HT1080 (cell line): ENCODE data around the gene CPNE7. TPM values are rescaled to one million over a fixed set of nuclear protein-coding genes. Genes with fewer than 3 reads are reported as not detected.
A peak's percentile ranks its signal among the peaks of the same experiment; 100 is the strongest.
"Not testable (repeated sequence)": the region's sequence is repeated elsewhere in the genome, so short reads cannot be mapped to it uniquely, and the experiment has no call there.

Source experiments
- DNase-seq: peaks from one replicate; pipeline ENCODE4 v3.0.0-alpha.2; 2015; ENCODE audit warnings: low read depth
- total RNA-seq: library from RNA; depleted of rRNA; stranded (reverse); fragments of >200 nt; shearing (Covaris generic); gene quantifications from 2 replicates; pipeline ENCODE4 v1.2.3, GENCODE V29; 2014

Gene CPNE7
- total RNA-seq, 1 experiment from 2014 or later, result 0.87 TPM

DNA sequence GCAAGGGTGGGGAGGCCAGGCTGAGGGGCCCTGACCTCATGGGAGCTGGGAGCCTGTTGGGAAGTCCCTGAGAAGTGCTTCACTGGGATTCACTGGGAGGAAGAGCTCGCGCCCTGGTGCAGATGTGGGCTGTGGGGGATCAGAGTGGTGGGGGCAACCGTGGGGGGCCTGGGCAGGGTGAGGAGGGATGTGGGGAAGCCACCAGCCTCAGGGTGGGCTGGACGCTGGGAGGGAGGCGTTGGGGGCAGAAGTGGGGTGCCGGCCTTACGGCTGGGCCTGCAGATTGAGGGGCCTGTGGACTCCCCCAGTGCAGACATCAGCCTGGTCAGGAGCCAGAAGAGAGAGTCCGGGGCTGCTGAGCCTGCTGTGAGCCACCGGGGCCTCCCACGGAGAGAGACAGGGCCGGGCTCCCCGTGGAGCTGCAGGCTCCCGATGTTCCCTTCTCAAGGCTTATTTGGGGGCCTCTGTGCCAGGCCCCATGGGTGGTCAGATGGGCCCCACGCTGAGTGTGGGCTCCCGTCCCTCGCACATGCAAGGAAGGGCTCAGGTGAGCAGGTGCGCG, 45.7 kb downstream of the CPNE7 start:
- no peak for DNase-seq

DNA sequence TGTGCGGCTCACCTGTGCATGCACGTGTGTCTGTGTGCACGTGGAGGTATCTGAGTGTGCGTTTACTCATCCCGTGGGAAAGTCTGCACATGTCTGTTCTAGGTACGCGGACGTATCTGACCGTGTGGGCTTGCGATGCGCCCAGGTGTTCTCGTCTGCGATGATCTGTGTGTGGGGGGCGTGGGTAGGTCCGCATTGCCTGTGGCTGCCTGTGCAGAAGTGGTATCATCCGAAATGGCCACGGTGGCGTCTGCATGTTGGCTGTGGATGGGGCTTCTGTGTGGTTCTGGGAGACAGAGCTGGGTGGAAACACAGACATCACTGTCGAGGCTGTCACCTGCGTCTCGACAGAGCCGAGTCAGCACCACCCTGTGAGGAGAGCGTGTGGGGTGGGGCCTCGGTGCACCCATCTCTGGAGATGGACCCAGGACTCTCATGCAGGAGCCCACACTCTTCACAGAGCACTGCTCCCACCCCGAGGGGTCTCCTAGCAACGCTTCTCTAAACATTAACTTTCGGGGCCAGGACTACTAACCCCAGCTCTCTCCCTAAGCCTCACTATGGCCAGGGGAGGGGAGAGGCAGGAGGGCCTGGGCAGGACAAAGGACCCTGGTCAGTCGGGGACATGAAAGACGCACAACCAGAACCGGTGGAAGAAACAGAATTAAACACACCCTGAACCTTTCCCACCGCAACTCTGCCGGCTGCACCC, 46.3 kb downstream of the CPNE7 start:
- no peak for DNase-seq

DNA sequence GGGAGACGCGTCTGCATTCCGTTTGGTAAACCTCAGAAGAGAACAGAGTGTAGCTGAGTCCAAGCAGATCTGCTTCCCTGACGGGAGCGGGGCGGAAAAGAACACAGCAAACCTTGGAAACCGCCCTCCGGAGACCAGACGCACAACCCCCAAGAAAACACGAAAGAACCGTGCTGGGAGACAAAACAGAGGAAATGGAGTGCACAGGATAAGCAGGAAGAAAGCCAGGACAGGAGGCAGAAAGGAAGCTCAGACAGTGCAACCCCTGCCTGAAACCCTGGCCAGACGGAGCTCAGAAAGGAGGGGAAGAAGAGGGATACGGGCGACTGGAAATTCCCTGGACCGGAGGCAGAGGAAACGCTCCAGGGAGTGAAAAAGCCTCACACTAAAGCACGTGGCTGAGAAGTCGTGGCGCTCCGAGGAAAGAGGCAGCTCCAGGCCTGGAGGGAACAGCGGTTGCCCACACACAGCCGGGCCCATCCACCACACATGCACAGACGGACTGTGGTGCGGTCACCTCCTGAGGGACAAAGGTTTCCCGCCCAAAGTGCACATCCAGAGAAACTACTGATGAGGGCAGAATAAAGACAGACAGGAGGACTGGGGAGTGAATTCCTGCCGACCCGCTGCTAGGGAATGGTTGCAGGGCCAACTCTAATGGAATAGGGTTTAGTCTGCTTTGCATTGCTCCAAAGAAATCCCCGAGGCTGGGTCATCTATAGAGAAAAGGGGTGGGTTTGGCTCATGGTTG, 48.1 kb downstream of the CPNE7 start:
- no peak for DNase-seq

DNA sequence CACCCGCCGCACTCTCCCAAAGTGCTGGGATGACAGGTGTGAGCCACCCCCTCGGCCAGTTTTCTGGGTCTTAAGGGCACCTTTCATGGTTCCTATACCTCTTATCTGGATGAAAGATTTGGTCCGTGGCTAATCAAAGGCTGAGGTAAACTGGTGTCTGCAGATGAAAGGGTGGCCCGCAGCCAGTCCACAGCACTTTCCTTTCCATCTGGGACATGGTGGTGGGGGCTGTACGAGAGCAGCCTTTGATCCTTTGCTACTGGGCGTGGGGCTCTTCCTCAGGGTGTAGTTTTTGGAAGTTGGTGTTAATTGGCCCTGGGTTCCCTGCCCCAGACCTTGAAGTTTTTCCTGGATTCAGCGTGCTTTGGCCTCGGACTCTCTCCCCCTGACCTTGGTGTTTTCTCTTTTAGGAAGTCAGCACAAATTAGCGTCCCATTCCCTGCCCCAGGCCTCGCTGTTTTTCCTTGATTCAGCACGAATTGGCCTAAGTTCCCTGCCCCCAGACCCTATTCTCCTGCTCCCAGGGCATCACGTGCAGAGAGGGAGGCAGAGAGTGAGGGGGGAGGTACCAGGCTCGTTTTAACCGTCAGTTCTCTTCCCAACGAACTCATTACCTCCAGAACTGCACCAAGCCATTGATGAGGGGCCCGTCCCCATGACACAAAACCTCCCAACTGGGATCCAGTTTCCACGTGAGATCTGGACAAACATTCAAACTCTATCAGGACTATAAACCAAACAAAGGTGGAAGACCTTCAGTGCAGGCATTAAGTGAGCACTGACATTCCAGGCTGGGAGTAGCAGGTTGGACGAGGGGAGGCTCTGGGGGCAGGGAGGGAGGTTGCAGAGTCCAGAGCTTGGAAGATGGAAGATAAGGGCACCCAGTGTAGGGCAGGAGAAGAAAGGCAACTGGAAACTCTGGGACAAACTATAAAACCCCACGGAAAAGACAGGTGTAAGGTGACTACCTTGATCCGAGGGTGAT, 49.5 kb downstream of the CPNE7 start:
- no peak for DNase-seq

DNA sequence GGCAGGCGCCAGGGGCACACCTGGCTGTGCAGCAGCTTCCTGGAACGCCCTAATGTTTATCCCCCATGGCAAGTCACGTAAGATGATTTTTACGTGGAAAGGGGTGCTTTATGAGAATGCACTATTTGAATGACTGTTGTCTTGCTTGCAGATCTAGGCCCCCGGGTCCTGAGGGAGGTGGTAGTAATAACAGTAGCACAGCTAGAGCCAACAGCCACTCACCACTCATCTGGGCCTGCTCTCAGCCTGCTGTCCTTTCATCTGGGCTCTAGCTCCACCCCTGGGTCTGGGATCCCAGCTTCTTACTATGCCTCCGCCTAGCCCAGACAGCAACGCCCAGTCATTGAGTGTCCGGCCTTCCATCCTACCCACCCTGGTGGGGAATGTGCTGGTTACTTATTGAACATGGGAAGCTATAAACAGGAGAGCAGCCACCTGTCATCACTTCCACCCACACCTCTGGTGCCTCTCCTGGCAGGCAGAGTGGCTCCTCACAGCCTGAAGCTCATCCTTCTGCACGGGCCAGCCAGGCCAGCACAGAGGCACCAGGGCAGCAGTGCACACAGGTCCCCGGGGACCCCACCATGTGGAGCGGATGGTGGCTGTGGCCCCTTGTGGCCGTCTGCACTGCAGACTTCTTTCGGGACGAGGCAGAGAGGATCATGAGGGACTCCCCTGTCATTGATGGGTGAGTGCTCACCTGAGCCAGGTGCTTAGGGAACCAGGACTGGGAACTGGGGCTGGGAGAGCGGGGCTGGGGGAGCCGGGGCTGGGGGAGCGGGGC, 54.5 kb downstream of the CPNE7 start:
- no peak for DNase-seq

DNA sequence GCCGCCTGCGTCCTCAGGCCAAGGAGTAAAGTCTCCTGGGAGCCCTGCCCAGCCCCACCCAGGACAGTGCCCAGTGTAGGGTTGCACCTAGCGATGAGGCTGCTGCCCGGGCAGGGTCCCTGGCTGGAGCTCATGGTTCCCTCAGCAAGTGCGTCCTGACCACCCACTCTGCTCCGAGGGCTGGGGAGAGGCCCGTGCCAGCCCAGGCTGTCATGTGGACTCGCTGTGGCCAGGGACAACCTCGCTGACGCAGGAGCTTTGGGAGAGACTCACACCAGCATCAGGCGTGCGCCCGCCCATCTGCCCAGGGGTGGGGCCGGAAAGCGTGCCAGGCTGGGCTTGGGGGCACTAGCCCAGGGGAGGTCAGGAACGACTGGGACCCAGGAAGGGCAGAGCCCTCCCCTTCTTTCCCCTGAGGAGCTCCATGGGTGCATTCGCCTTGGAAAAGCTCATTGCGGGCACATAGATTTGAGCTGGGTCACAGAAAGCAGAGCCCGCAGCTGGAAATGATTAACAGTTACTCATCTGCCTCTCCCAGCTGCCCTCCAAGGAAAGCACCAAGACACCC, 57.6 kb downstream of the CPNE7 start:
- DNase-seq, result peak; percentile 91

DNA sequence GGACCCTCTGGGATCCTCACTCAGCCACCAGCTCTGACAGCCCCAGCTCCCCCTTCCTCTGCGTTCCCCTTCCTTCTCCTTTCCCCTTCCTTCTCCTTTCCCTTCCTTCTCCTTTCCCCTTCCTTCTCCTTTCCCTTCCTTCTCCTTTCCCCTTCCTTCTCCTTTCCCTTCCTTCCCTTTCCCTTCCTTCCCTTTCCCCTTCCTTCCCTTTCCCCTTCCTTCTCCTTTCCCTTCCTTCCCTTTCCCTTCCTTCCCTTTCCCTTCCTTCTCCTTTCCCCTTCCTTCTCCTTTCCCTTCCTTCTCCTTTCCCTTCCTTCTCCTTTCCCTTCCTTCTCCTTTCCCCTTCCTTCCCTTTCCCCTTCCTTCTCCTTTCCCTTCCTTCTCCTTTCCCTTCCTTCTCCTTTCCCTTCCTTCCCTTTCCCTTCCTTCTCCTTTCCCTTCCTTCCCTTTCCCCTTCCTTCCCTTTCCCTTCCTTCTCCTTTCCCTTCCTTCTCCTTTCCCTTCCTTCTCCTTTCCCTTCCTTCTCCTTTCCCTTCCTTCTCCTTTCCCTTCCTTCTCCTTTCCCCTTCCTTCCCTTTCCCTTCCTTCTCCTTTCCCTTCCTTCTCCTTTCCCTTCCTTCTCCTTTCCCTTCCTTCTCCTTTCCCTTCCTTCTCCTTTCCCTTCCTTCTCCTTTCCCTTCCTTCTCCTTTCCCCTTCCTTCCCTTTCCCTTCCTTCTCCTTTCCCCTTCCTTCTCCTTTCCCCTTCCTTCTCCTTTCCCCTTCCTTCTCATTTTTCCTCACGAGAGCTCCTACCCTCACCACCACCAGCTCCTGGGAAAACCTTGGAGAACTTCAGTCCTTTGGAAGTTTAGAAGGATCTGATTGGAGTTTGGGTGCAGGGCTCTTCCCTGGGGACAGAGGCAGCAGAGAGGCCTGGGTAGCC, 59.2 kb downstream of the CPNE7 start:
- not testable (repeated sequence) for DNase-seq

DNA sequence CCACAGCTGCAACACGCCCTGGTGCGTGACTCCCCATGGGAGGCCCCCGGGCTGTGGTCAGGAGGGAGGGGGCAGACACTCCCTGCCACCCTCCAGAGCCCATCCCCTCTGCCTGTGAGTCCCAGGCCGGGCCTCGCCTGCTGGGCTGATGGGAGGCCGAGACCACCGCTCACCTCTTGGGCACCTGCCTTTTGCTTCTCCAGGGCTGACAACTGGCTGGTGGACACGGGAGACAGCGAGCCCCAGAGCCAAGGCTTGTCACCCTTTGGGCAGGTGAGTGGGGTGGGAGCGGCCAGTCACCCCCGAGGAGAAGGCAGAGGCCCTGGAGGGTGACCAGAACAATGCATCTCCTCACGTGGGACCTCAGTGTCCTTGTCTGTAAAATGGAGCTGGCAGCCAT, 61.1 kb downstream of the CPNE7 start:
- DNase-seq, result no peak

DNA sequence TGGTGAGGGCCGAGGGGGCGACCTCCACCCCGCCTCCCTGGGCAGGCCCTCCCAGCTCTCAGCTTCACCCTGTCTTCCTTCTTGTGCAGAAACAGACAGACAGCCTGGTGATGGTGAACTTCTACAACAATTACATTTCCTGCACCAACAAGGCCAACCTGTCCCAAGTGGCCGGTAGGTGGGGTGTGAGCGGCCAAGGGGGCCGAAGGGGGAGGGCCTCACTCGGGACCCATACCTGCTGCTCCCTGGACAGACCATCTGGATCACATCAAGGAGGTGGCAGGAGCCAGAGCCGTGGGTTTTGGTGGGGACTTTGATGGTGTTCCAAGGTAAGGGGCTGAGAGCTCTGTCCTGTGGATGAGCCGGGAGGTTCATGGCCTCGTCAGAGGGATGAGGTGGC, 61.8 kb downstream of the CPNE7 start:
- no peak for DNase-seq

DNA sequence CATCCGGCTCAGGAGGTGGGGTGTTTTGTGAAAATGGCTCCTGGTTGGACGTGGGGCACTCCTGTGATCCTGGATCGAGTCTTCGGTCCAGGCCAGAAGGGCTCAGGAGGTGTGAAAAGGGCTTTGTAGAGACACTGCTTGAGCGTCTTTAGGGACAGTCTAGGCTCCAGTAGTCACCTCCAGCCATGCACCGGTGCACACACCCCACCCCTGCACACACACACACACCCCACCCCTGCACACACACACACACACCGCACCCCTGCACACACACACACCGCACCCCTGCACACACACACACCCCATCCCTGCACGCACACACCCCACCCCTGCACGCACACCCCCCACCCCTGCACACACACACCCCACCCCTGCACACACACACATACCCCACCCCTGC, 62.9 kb downstream of the CPNE7 start:
- no peak for DNase-seq

DNA sequence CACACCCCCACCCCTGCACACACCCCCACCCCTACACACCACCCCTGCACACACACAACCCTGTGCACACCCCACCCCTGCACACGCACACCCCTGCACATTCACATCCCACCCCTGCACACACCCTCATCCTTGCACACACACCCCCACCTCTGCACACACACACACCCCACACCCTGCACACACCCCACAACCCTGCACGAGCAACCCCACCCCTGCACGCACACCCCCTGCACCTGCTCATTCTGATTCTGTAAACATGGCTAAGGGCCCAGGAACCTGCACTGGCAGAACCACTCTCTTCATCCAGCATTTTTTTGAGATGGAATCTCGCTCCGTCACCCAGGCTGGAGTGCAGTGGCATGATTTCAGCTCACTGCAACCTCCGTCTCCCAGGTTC, 63.8 kb downstream of the CPNE7 start:
- DNase-seq, result no peak

DNA sequence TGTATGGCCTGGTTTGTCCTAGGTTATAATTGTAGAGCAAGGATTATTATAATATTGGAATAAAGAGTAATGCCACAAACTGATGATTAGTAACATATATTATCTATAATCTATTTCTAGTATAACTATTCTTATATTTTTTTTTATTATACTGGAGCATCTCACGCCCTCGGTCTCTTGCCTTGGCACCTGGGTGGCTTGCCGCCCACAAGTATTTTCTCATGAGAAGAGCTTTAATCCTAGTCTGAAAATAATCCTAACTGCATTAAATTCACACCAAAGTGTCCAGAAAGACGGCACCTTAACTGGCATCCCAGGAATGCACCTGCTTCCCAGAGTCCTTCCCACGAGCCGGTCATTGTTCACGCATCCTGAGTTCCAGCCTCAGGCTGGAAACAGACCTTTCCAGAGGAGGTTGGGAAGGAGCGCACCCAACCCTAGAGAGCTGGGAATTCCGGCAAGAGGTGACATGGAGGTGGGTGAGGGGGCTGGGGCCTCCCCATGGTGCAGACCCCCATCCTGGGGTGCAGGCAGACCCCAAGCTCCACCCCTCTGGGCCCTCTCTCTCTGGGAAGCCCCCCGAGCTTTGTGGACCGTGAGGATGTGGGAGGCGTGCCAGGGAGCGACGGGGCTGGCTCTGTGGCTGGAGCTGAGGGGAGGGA, 66.0 kb downstream of the CPNE7 start:
- no peak for DNase-seq

DNA sequence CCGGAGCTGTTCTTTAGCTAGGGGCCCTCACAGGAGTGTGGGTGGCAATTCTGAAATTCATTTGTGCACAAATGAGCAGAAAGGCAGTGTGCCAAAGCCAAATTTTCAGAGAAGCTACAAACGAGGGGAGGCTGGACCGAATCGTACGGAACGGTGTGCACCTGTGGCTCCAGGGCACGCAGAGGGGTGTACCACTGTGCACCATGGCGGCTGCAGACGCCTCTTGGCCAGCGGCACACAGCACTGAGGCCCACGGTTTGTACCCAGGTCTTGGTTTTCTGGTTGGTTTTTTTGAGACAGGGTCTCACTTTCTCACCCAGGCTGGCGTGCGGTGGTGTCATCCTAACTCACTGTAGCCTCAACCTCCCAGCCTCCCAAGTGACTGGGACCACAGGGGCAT, 67.0 kb downstream of the CPNE7 start:
- DNase-seq, result no peak

DNA sequence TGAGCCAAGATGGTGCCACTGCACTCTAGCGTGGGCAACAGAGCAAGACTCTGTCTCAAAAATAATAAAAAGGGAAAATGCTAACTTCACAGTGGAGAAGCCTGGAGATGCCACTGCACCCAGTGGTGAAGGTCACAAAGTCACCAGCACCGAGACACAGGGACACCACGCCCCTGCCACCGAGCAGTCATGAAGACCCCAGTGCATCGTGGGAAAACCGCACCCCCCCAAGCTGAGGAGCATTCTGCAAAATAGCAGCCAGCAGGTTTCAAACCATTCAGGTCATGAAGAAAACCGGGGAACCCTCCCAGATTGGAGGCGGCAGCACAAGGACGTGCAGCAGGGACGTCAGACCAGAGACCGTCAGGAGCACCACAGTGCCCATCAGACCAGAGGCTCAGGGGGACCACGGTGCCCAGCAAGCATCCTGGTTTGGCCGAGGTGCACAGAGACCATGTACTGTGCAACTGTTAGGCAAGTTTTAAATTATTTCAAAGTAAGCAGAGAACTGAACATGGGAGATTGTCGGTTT, 68.3 kb downstream of the CPNE7 start:
- no peak for DNase-seq

DNA sequence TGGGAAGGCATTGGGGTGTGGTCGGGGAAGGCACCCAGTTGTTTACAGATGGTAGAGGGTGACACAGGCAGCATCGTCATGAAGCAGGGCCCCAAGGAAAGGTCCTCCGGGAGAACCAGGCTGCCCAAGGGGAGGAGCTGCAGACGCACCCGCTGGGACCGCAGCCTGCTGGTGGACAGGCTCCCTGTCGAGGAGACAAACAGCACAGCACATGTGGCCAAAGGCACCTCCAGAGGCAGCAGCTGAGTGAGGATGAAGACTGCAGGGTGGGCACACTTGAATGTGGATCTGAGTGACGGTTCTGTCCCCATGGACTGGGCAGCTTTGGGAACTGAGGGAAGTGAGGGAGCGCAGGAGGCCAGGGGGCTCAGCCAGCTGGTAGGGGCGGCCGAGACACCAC, 69.6 kb downstream of the CPNE7 start:
- no peak for DNase-seq

DNA sequence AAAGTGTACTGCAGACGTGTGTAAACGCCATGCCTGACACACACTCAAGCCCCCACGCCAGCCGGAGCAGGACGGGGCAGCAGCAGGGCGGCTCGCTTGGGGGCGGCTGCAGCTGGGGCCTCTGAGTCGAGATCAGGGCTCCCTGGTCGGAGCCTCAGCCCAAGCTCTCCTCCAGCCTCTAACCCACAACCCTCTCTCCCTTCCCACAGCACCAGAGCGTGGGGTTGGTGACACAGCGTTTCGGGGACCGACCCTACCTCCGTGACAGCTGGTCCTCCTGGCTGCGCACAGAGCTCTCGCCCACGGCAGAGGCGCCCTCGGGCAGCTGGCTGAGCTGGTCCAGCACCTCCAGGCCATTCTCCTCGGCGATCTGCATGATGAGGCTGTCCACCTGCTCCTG, 70.7 kb downstream of the CPNE7 start:
- no peak for DNase-seq
